COR-L47 (cell line): ENCODE measurements around the gene PLXND1.
"Not testable (repeated sequence)": the region's sequence is repeated elsewhere in the genome, so short reads cannot be mapped to it uniquely, and the experiment has no call there.

Experiments used
- DNase-seq: peaks from one replicate; lab custom pipeline; 2025; lab: John Stamatoyannopoulos, UW

The PLXND1 gene

DNA sequence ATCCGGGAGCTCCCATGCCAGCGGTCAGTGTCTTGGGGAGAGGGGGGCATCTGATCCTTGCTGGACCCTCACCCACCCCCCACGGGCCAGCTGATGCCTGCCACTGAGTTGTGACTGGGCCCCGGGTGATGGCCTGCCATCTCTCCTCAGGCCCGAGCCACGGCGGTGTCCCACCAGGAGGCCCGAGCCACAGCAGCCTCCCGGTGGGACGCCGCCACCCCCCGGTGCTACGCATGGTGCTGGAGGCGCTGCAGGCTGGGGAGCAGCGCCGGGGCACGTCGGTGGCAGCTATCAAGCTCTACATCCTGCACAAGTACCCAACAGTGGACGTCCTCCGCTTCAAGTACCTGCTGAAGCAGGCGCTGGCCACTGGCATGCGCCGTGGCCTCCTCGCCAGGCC, 59.2 kb downstream of the PLXND1 start:
- DNase-seq: no peak

DNA sequence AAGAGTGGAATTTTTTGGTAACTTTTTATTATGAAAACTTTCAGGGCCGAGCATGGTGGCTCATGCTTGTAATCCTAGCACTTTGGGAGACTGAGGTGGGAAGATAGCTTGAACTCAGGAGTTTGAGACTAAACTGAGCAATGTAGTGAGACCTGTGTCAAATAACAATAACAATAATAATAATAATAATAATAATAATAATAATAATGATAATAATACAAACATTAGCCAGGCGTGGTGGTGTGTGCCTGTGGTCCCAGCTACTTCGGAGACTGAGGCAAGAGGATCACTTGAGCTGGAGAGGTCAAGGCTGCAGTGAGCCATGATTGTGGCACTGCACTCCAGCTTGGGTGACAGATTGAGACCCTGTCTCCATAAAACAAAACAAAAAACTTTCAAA, 60.5 kb downstream of the PLXND1 start:
- not testable (repeated sequence) for DNase-seq

DNA sequence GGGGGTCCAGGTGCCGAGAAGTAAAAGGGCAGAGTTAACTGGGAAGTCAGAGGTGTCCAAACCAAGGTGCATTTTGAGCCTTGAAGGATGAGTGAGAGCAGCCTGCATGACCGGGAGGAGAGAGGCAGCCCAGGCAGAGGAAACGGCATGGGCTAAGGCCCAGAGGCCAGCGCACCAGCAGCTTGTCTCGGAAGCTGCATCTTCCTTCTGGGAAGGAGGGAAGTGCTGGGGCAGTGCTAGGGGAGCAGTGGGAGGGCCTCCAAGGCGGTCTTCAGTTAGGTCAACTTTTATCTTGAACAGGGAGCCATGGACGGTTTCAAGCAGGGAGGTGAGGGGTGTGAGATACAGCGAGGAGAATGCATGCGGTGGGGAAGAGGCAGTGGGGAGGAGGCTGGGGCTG, 62.5 kb downstream of the PLXND1 start:
- DNase-seq: no peak

DNA sequence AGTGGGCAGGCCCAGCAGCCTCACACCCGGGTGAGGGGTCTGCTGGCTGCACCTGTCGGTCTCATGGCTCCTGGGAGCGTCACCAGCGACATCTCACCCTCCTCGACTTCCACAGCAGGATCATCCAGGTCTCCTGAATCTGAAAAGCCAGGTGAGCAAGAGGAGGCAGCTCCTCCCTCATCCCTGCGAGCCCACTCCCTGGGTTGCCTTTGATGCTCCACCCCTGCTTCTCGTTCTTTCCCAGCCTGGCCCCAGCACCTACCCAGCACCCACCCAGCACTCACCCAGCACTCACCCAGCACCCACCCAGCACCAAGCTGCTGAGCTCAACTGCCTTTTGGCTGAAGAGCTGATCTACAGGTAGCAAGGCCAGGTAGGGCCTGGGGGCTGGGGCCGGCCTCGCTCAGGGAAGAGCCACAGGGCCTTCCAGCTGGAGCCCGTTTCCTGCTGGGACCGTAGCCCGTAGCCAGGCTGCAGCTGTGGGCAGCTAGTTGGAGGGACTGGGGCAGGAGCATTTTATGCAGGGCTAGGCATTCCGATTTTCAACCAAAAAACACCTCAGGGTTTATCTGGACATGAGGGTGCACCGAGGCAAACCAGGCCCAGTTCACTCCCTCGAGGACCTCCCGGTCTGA, 63.2 kb downstream of the PLXND1 start, which contains the start of gene H1-8:
Gene H1-8 (plus strand): TSS at position 20 of the 635 bp plus-strand sequence. CDS start 44 bp downstream, at position 64.
- no peak for DNase-seq

DNA sequence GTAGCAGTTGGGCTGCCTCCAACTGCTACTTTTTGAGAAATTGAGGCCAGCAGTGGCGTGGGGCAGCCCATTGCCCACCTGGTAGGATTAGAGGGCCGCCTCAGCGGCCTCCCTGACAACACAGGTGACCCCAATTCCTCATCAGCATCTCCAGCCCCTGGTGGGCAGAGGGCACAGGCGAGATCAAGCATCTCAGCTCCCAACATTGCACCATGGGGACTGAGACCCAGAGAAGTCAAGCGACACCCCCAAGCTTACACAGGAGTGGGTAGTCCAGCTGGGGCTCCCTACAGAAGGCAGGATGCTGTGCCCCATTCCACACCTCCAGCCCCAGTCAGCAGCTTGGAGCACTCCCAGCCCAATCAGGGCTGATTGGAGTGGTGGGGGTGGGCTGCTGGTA, 63.7 kb downstream of the PLXND1 start:
- DNase-seq: no peak

DNA sequence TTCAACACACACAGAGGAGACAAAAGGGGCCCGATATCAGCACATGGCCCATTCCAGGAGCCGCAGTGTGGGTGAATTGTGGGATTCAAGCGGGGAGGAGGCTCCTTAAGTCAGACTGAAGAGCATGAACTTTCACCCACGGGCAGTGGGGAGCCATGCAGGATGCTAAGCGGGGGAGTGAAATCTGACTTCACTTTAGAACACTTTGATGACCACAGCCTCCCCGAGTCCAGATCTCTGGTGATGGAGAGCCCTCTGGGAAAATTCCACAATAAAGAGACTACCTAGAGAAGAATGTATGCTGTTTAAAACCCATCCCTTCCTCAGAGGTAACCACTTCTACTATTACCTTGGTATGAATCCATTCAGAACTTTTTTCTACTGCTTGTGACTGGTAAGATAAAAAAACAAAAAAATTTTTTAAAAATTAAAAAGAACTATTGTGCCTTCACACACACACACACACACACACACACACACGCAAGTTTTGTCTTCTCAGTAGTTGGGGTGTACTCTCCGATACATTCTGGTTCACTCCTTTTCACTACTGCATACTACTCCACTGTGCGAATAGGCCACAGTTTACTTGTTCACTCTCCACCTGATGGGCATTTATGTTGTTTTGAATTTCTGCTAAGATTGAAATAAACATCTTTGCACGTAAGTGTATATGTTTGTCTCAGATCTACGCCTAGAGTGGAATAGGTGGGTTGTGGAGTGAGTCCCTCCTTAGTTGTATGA, 65.5 kb downstream of the PLXND1 start:
- no peak for DNase-seq

DNA sequence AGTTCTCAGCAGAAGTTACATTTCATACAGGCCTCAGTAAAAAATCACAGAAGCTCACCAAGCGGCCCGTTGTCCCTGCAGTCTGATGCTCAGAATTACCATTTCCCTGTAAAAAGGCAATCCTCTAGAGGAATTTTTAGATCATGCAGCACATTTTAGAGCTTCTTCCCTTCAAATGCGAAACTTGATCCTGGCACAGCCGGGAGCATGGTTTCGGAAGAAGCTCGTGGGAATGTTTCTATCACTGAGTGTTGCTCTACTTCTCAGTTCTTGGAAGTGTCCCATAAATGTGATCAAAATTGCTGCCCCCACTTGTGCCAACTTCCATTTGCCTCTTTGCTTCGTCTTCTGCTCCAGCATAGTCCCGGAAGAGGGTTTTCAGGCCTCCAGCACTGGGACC, 67.3 kb downstream of the PLXND1 start:
- no peak for DNase-seq

DNA sequence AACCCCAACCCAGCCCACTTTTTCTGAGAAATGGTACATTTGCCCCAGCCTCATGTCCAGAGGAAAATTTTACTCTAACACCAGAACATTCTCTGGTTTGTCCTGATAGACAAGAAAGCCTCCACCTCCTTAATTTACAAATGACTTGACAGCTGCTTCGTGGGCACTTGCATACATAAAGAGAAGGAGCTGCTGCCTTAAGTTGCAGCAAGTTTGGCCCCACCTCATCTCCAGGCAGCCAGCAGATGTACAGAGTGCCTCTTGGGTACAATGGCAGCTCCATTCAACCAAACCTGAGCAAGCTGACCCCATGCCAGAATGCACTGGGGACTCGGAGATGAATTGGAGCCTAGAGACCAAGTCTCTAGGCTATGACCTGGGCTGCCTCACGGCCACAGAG, 69.7 kb downstream of the PLXND1 start:
- DNase-seq: no peak

DNA sequence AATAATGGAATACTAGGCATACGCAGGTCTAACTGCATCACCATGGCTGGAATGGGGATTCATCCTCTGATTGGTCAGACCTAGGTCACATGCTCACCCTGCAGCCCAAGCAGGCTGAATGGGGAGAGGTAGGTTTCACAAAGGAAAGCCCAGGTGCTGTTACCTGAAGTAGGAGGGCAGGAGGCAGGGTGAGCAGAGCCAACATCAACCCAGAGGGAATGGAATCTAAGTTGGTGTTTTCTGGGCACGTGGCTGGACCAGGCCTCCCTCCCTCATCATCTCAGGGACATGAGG, 70.2 kb downstream of the PLXND1 start:
- DNase-seq: no peak

DNA sequence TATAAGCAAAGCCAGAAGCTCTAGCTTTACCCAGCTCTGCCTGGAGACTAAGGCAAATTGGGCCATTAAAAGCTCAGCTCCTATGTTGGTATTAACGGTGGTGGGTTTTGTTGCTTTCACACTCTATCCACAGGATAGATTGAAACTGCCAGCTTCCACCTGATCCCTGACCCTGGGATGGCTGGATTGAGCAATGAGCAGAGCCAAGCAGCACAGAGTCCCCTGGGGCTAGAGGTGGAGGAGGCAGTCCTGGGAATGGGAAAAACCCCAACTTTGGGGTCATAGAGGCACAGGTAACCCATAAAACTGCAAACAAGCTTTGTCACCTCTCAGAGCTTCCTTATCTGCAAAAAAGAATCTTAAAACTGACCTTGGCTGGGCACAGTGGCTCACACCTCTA, 71.4 kb downstream of the PLXND1 start:
- DNase-seq: no peak

DNA sequence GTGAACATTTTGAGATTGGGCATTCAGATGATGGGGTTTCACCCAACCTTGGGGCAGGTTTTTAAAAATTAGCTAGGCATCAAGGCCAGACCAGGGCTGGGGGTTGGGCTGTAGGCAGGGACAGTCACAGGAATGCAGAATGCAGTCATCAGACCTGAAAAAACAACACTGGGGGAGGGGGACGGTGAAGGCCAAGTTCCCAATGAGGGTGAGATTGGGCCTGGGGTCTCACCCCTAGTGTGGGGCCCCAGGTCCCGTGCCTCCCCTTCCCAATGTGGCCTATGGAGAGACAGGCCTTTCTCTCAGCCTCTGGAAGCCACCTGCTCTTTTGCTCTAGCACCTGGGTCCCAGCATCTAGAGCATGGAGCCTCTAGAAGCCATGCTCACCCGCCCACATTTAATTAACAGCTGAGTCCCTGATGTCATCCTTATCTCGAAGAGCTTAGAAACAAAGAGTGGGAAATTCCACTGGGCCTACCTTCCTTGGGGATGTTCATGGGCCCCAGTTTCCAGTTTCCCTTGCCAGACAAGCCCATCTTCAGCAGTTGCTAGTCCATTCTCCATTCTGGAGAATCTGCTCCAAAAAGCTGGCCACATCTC, 71.9 kb downstream of the PLXND1 start:
- DNase-seq: no peak

DNA sequence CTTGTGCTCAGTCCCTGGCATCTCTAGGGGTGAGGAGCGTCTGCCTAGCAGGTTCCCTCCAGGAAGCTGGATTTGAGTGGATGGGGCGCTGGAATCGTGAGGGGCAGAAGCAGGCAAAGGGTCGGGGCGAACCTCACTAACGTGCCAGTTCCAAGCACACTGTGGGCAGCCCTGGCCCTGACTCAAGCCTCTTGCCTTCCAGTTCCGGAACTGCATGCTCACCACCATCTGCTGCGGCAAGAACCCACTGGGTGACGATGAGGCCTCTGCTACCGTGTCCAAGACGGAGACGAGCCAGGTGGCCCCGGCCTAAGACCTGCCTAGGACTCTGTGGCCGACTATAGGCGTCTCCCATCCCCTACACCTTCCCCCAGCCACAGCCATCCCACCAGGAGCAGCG, 73.1 kb downstream of the PLXND1 start:
- no peak for DNase-seq

DNA sequence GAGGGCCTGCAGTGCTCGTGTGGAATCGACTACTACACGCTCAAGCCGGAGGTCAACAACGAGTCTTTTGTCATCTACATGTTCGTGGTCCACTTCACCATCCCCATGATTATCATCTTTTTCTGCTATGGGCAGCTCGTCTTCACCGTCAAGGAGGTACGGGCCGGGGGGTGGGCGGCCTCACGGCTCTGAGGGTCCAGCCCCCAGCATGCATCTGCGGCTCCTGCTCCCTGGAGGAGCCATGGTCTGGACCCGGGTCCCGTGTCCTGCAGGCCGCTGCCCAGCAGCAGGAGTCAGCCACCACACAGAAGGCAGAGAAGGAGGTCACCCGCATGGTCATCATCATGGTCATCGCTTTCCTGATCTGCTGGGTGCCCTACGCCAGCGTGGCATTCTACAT, 74.2 kb downstream of the PLXND1 start:
- DNase-seq: no peak

DNA sequence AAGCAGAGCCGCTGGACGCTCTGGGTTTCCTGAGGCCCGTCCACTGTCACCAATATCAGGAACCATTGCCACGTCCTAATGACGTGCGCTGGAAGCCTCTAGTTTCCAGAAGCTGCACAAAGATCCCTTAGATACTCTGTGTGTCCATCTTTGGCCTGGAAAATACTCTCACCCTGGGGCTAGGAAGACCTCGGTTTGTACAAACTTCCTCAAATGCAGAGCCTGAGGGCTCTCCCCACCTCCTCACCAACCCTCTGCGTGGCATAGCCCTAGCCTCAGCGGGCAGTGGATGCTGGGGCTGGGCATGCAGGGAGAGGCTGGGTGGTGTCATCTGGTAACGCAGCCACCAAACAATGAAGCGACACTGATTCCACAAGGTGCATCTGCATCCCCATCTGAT, 74.8 kb downstream of the PLXND1 start:
- no peak for DNase-seq

DNA sequence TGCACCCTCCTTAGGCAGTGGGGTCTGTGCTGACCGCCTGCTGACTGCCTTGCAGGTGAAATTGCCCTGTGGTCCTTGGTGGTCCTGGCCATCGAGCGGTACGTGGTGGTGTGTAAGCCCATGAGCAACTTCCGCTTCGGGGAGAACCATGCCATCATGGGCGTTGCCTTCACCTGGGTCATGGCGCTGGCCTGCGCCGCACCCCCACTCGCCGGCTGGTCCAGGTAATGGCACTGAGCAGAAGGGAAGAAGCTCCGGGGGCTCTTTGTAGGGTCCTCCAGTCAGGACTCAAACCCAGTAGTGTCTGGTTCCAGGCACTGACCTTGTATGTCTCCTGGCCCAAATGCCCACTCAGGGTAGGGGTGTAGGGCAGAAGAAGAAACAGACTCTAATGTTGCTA, 75.7 kb downstream of the PLXND1 start:
- no peak for DNase-seq

DNA sequence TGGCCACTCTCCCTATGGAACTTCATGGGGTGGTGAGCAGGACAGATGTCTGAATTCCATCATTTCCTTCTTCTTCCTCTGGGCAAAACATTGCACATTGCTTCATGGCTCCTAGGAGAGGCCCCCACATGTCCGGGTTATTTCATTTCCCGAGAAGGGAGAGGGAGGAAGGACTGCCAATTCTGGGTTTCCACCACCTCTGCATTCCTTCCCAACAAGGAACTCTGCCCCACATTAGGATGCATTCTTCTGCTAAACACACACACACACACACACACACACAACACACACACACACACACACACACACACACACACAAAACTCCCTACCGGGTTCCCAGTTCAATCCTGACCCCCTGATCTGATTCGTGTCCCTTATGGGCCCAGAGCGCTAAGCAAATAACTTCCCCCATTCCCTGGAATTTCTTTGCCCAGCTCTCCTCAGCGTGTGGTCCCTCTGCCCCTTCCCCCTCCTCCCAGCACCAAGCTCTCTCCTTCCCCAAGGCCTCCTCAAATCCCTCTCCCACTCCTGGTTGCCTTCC, 76.2 kb downstream of the PLXND1 start:
- DNase-seq: no peak

DNA sequence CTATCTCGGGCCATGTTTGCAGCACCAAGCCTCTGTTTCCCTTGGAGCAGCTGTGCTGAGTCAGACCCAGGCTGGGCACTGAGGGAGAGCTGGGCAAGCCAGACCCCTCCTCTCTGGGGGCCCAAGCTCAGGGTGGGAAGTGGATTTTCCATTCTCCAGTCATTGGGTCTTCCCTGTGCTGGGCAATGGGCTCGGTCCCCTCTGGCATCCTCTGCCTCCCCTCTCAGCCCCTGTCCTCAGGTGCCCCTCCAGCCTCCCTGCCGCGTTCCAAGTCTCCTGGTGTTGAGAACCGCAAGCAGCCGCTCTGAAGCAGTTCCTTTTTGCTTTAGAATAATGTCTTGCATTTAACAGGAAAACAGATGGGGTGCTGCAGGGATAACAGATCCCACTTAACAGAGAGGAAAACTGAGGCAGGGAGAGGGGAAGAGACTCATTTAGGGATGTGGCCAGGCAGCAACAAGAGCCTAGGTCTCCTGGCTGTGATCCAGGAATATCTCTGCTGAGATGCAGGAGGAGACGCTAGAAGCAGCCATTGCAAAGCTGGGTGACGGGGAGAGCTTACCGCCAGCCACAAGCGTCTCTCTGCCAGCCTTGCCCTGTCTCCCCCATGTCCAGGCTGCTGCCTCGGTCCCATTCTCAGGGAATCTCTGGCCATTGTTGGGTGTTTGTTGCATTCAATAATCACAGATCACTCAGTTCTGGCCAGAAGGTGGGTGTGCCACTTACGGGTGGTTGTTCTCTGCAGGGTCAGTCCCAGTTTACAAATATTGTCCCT, 76.9 kb downstream of the PLXND1 start:
- DNase-seq: no peak

DNA sequence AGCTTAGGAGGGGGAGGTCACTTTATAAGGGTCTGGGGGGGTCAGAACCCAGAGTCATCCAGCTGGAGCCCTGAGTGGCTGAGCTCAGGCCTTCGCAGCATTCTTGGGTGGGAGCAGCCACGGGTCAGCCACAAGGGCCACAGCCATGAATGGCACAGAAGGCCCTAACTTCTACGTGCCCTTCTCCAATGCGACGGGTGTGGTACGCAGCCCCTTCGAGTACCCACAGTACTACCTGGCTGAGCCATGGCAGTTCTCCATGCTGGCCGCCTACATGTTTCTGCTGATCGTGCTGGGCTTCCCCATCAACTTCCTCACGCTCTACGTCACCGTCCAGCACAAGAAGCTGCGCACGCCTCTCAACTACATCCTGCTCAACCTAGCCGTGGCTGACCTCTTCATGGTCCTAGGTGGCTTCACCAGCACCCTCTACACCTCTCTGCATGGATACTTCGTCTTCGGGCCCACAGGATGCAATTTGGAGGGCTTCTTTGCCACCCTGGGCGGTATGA, 77.8 kb downstream of the PLXND1 start, which contains the start of gene RHO:
Gene RHO (plus strand): TSS at position 51 of the 512 bp plus-strand sequence. CDS start 95 bp downstream, at position 146.
- no peak for DNase-seq

DNA sequence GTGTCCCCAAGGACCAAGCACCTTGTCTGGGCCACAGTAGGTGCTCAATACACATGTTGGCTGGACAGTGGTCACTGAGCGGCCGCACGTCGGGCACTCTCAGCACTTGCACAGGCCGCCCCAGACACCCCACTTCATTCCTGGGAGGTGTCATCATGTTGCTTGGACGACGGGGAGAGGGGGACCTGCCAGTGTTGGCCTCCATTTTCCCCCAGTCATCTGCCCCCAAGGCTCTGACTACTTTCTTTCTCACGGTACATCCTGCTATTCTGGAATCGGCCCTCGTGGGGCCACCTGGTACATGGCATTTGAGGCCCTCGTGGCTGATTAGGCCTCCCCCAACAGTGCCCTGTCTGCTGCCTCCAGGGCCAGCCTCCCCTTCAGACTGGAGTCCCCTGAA, 79.2 kb downstream of the PLXND1 start:
- DNase-seq: no peak

DNA sequence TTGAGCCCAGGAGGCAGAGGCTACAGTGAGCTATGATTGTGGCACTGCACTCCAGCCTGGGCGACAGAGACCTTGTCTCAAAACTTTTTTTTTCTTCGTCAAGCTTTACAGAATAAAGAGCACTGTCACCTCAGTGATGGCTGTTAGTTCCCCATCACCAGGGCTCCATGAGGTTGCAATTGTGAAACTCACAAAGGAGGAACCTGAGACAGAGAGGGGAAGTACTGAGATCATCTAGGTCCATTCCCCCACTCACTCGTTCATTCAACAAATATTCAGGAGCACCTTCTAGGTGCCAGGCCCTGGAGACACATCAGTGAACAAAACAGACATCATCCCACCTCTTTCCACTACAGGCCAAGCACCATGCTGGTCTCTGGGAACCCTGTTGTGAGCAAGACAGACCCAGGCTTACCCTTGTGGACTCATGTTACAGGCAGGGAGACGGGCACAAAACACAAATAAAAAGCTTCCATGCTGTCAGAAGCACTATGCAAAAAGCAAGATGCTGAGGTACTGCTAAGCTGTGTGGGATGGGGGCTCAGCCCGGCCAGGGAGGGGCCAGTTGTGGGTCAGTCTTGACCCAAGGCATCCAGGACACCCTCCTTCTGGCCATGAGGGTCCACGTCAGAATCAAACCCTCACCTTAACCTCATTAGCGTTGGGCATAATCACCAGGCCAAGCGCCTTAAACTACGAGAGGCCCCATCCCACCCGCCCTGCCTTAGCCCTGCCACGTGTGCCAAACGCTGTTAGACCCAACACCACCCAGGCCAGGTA, 80.2 kb downstream of the PLXND1 start:
- no peak for DNase-seq

DNA sequence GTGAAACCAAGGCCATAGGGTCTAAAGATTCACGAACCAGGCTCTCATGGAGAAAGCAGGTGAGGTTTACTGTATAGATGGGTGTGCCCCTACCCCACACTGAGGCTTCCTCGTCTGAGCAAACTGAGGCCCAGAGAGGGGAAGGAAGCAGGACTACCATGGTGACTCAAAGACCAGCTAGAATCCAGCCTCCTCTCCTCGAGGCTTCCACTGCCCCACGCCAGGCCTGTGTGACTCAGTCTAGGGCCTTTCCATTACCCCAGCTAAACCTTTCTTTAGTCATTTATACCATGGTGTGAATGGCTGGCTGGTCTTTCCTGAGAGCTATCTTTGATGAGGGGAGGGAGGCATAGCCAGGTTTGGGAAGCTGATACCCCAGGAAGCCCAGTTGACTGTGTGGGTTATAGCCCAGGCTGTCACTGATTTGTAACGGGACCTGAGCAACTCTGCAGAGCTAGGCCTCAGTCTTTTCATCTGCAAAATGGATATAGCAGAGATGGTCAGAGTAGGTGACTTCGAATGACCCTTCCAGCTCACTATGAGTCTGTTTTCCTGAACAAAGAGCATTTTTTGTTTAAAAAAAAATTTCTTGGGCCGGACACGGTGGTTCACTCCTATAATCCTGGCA, 81.0 kb downstream of the PLXND1 start:
- DNase-seq: no peak
